COLO668 (cell line): ENCODE results near the gene WNK1.
"Not testable (repeated sequence)": the region's sequence is repeated elsewhere in the genome, so short reads cannot be mapped to it uniquely, and the experiment has no call there.

Experiments
- DNase-seq: peaks from one replicate; lab custom pipeline; 2025; ENCODE audit not compliant: unreplicated experiment; lab: John Stamatoyannopoulos, UW

Gene WNK1

DNA sequence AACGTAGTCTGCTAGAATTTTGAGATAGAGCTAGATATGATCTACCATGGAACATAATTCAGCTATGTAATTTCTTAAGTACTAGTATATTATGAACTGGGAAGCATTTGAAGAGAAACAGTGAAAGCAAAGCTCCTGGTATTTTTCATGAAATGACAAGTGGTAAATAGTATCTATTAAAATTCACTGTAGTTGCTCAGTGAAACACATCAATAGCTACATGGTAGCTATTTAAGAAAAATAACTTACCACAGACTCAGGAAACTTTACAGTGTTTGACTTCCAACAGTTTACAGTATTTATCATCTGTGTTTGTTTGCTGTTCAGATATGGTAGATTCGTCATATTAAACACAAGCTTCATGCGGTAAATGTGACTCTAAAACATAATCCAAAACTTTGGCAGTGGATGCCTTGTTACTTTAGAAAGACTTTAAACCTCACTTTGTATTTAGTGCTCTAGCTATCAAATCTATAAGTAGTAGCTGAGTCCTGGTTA, 25.2 kb downstream of the WNK1 start:
- no peak for DNase-seq

DNA sequence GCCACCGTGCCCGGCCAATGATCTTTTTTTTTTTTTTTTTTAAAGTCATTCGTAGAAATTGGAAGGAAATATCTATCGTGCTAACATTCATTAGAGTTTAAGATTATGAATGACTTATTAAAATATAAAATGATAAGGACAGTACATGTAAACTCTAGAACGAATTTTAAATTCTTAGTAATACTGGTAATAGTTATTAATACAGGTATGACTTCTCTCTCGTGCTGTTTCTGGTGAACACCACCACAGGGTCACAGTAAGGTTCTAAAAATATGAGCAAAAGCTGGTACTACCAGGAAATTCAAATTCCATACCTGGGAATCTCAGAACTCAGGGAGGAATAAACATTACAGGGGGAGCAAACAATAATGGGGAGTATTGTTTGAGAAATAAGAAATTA, 26.2 kb downstream of the WNK1 start:
- DNase-seq, result no peak

DNA sequence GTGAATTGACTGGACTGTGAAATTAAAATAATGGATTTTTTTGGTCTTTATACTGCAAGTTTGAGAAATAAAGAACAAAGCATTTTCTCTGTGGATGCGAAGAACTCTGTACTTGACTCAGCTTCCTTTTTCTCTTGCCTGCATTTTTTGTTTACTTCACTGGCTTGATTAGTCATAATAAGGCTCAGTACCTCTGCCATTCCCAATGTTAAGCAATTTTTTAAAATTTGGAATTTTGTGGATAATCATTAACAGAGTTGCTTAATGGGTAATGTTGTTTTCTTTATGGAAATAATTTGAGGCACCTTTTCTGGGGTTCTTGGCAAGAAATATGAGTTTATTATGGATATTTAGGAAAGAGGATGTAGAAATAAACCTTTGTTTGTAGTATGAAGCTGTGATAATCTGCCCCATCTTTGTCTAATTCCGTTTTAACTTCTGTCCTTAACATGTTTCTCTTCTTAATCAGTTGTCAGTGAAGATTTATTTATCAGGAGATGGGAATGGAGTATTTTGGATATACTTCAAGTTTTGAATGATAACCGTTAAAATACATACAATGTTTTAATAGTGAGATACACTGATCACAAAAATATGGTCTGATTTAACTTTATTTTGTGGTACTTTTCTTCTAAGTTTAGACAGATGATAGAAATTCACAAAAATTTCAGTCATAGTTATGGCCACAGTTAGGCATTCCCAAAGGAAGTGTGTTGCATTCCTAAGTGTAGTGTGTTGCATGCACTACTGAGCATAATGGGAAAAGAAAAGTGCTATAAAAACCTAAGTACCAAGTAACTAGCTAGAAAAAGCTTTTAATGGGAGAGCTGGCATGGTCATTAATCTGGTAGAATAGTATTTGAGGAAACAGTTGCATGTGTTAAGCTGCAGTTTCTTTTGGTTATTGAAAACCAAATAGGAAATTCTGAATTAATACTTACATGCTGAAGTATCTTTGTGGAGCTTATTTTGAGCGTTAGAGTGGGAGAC, 27.7 kb downstream of the WNK1 start:
- no peak for DNase-seq

DNA sequence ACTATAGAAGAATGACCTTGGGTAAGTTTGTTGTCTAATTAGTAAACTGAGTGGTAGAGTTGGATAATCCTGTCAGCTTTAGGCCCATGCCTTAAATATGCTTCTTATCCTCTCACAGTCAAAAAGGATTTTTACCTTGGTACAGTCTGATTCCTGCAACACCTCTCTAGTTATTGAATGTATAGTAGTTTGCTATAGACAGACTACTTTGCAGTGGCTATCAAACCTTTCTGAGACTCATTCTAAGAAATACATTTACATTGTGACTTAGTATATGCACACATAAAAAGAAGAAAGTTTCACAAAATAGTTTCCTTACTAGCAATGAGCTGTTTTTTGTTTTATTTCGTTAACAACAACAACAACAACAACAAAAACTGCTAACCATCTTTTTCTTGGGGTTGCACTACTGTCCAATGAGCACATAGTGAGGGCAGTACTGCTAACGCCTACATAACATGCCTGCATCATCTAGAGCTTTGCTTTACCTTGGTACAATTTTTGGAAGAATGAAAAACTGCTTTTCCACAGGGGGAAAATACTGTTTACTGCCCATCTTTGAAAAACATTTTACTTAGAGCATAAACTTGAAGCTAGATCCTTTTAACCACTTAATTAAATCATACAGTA, 28.5 kb downstream of the WNK1 start:
- DNase-seq, result no peak

DNA sequence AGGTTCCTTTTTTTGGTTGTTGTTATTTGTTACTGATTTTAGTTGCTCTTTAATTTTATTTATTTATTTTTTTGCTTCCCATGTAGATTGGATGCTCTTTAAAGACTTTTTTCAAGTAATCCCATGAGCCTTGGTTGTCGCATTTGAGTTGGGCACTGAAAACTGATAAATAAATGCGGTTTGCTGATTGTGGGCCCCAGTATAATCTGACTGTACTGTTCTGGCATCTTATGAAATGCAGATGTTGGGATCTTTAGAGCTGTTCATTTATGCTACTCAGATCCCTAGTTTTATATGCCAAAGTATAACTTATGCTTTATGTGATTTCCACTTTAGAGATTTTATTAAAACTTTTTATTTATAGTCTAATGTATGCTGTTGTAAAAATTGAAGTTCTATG, 33.3 kb downstream of the WNK1 start:
- no peak for DNase-seq

DNA sequence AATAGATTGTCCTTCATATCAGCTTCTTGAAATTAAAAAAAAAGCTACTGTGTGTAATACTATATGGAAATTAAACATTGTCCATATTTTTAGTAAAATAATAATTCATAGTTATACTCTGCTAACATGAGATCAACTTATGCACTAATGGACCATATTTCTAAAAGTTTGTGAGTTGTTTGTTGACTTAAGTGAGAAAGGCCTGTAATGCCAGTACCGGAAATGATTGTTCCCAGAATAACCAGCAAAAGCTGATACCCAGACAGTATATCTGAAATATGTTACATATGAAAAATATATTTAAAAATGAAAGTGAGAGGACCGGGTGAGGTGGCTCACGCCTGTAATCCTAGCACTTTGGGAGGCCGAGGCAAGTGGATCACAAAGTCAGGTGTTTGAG, 35.9 kb downstream of the WNK1 start:
- no peak for DNase-seq

GRCh38 chr12:788762-789161, 36.4 kb downstream of the WNK1 start:
- DNase-seq, result not testable (repeated sequence)

GRCh38 chr12:789852-790563, 37.6 kb downstream of the WNK1 start:
- no peak for DNase-seq

GRCh38 chr12:790608-791007, 38.2 kb downstream of the WNK1 start:
- no peak for DNase-seq

DNA sequence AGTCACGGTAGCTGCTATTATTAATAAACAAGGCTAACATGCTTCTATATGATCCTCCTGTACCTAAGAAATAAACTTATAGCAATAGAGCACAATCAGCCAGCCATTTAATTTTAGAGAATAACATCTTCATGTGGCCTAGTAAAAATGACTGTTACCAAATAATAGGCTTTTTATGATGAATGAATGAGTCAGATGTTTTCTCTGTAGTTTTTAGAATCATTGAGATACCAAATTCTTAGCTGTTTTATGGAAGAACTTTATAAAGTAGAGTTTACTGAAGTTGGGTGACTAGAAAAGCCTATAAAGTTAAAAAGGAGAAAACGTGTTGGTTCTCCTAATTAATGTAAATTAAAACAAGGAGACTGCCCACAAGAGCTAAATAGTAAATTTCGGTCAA, 40.7 kb downstream of the WNK1 start:
- DNase-seq, result no peak

GRCh38 chr12:793711-794110, 41.3 kb downstream of the WNK1 start:
- no peak for DNase-seq

DNA sequence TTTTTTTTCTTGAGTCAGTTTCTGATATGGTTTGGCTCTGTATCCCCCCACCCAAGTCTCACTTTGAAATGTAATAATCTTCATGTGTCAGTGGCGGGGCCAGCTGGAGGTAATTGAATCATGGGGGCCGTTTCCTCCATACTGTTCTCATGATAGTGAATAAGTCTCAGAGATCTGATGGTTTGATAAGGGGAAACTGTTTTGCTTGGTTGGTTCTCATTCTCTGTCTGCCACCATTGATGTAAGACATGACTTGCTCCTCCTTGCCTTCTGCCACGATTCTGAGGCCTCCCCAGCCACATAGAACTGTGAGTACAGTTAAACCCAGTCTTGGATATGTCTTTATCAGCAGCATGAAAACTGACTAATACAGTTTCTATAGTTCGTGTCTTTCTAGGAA, 42.9 kb downstream of the WNK1 start:
- no peak for DNase-seq

GRCh38 chr12:800401-800800, 48.0 kb downstream of the WNK1 start:
- no peak for DNase-seq

DNA sequence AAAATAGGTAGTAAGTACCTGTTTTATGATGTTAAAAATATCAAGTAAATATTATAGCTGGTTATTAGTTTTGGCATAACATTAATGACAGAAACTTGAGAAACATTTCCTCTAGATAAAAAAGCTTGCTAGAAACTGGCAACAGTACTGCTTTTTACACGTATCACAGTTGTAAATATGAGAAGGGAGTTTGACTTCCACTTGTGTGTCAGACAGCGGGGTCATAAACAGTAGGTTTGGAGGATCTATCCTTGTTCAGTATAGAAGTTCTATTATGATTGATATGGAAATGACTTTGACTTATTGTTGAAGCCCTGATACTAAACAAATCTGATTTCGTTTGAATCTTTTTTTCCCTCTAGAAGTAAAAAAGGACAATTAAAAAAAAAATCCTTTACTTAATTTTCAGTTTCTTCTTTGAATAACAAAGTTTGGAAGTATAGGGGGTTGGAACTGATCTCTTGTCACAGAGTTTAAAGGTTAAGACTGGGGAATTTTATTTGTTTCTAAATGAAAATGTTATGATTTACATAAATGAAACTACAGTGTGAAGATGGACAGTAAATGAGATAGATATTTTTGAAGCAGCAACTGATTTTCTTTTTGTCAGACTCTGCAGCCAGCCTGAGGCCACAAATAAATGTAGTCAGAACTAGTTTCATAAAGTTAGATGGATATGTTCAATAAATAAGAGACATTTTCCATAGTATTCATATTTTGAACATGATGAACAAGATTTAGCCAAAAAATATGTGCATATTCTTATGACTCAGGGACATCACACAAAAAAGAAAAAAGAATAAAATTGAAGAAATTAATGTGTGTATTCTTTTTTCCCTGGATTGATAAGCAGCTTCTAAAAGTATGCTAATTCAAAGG, 50.1 kb downstream of the WNK1 start:
- DNase-seq, result no peak

DNA sequence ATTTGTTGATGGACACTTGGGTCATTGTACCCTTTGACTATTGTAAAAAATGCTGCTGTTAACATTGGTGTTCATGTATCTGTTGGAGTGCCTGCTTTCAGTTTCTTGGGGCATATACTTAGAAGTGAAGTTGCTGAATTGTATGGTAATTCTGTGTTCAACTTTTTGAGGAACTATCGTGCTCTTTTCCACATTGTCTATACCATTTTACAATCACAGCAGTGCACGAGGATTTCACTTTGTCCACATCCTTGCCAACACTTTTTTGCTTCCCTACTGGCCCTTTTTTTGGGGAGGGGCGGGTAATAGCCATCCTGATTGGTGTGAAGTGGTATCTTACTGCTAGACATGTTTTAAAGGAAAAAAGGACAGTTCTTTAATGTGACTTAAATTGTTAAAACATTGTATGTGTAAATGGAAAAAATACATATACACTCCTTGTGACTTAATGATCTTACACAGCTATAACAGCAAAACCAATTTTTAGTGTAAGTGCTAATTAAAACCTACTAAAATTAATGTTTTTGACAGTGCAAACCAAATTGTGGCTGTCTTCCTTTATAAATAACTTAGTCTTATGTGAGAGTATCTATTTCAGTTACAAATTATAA, 52.7 kb downstream of the WNK1 start:
- DNase-seq, result no peak

DNA sequence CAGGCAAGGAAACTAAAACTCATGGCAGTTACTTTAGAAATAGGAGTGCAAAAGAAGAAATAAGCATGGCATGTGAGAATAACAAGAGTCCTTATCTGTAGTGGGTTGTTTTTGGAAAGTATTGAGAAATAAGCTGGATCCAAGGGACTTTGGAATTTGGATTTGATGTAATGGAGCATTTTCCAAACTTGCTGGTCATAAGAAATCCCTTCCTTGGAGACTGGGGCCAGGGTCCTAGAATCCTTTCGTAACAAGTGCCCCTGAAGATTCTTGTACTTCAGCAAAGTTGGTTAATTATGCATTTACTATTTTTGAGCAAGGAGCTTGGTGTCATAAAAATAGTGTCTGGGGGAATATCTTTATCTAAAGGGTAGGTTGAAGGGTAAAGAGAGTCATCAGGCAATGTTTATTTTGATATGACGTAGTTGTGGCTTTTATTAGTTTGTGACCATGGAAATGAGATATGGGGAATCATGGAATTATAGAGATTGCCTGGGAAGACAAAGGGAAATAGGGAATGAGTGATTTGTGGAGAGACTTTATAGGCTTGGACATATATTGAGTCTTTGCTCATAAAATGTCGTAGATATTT, 53.9 kb downstream of the WNK1 start:
- no peak for DNase-seq

- no peak for DNase-seq
These were observed 54.8 kb downstream of the WNK1 start for GRCh38 chr12:807041-807735.

- no peak for DNase-seq
These were observed 57.7 kb downstream of the WNK1 start for GRCh38 chr12:810116-810515.
